Activated naive CD4-positive, alpha-beta T cell treated with anti-CD3 and anti-CD28 coated beads for 36 hours (primary cell): ENCODE data around the gene ZNF653. TPM values are rescaled to one million over a fixed set of nuclear protein-coding genes. Genes with fewer than 3 reads are reported as not detected.
"Not testable (repeated sequence)": the region's sequence is repeated elsewhere in the genome, so short reads cannot be mapped to it uniquely, and the experiment has no call there.

Experiments used
- CTCF ChIA-PET: fragments of 350-600 bp; sonication (Branson Sonifier 250); formaldehyde crosslinking; loops from one replicate; lab custom pipeline; 2021; ENCODE audit warnings: antibody characterized with exemption; lab: Charles Lee
- DNase-seq: peaks from one replicate; pipeline ENCODE4 v3.0.0-alpha.2; 2020
- H3K27ac Mint-ChIP-seq: one replicate; pipeline ENCODE4 v1.8.0; 2021; ENCODE audit warnings: mild to moderate bottlenecking, mixed read lengths
- H3K27me3 Mint-ChIP-seq: one replicate; pipeline ENCODE4 v1.8.0; 2021; ENCODE audit warnings: low read depth, mixed read lengths
- H3K36me3 Mint-ChIP-seq: one replicate; pipeline ENCODE4 v1.8.0; 2021; ENCODE audit warnings: low read depth, mixed read lengths
- H3K4me1 Mint-ChIP-seq: one replicate; pipeline ENCODE4 v1.8.0; 2021; ENCODE audit warnings: low read depth, mixed read lengths
- H3K4me3 Mint-ChIP-seq: one replicate; pipeline ENCODE4 v1.8.0; 2021; ENCODE audit warnings: mild to moderate bottlenecking, moderate library complexity, mixed read lengths
- H3K9me3 Mint-ChIP-seq: one replicate; pipeline ENCODE4 v1.8.0; 2021; ENCODE audit warnings: mixed read lengths
- intact Hi-C: fragments of 100-400 bp; cut with micrococcal nuclease; formaldehyde crosslinking; loops from one replicate; pipeline ENCODE4 v1.15.1; 2023
- total RNA-seq, 2 experiments: library from RNA; stranded (reverse); gene quantifications; one replicate each; pipeline ENCODE4 v1.2.3, GENCODE V29; 2021

Gene ZNF653
- total RNA-seq, 2 experiments from 2014 or later: 6.8 to 7.3 TPM

DNA sequence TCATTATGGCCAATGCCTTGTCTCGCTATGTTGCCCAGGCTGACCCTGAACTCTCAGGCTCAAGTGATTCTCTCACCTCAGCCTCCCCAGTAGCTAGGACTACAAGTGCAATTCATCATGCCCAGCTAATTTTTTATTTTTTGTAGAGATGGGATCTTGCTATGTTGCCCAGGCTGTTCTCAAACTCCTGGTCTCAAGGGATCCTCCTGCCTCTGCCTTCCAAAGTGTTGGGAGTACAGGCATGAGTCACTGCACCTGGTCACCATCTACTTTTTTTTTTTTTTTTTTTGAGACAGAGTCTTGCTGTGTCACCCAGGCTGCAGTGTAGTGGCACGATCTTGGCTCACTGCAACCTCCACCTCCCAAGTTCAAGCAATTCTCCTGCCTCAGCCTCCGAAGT lies 30.3 kb downstream of the ZNF653 start:
- H3K9me3 Mint-ChIP-seq, intact Hi-C loops, H3K27ac Mint-ChIP-seq, CTCF ChIA-PET, DNase-seq, H3K4me1 Mint-ChIP-seq, H3K4me3 Mint-ChIP-seq, H3K36me3 Mint-ChIP-seq: not testable (repeated sequence)
- H3K27me3 Mint-ChIP-seq: peaks cover 20% of the 10 kb centered on the region

DNA sequence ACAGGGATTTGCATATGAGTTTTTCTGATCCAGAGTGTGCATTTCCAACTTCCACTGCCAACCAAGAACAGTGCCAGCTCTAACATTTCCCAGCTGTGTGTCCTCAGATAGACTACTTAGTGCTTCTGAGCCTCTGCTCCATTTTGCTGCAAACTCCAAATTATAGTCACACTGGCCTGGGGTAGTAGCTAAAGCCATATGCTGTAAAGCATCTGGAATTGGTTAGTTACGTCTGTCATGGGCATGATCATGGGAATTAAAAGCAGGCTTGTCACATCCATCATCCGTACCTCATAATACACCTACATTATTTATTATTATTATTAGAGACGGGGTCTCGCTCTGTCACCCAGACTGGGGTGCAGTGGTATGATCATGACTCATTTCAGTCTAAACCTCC lies 31.9 kb downstream of the ZNF653 start:
- peaks cover 15% of the 10 kb centered on the region for H3K27me3 Mint-ChIP-seq
- peaks cover under 1% of the 10 kb centered on the region for H3K4me1 Mint-ChIP-seq
- CTCF ChIA-PET: interaction anchor here (0.6 to 0.8 kb wide), 3 partner anchors 9 to 22 kb away, joined by 3 to 4 read pairs (median 4); no protein-coding TSS in a partner anchor
- intact Hi-C loops: no loop called here
- no peak overlapping the region for H3K27ac Mint-ChIP-seq
- no peak for DNase-seq
- H3K4me3 Mint-ChIP-seq: no peak overlapping the region
- H3K36me3 Mint-ChIP-seq: no peaks in the 10 kb centered on the region
- H3K9me3 Mint-ChIP-seq: no peaks in the 10 kb centered on the region

DNA sequence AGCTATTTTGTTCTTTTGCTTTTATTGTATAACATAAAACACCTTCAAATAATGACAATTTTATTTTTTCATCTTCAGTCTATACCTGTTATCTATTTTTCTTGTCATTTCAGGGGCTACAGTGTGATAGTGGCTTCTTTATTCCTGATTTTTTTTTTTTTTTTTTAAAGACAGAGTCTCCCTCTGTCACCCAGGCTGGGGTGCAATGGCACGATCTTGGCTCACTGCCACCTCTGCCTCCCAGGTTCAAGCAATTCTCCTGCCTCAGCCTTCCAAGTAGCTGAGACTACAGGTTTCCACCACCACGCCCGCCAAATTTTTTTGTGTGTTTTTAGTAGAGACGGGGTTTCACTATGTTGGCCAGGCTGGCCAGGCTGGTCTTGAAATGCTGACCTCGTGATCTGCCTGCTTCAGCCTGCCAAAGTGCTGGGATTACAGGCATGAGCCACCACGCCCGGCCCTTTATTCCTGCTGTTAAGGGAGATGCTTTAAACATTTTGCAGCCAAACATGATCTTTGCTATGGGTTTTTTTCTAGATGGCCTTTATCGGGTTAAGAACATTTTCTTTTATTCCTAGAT lies 37.3 kb downstream of the ZNF653 start:
- H3K4me1 Mint-ChIP-seq: not testable (repeated sequence)

GRCh38 chr19:11465600-11465999 lies 40.0 kb downstream of the ZNF653 start:
- no peak for DNase-seq
- Mint-ChIP-seq H3K4me3 (no peak overlapping the region), H3K27ac (no peak overlapping the region), H3K27me3 (no peaks in the 10 kb centered on the region), H3K4me1 (no peaks in the 10 kb centered on the region), H3K36me3 (no peaks in the 10 kb centered on the region), H3K9me3 (no peaks in the 10 kb centered on the region)
- CTCF ChIA-PET: no interaction called here
- intact Hi-C loops: no loop called here

More for the DNA sequence above, 37.3 kb downstream of the ZNF653 start:
- H3K9me3 Mint-ChIP-seq, H3K4me3 Mint-ChIP-seq, intact Hi-C loops, H3K27me3 Mint-ChIP-seq, H3K27ac Mint-ChIP-seq, H3K36me3 Mint-ChIP-seq, DNase-seq: not testable (repeated sequence)
- CTCF ChIA-PET: interaction anchor here (0.7 to 2.5 kb wide), 2 partner anchors 14 to 38 kb away, joined by 4 to 10 read pairs; no protein-coding TSS in a partner anchor

- H3K27ac Mint-ChIP-seq: no peak overlapping the region
- H3K9me3 Mint-ChIP-seq: no peaks in the 10 kb centered on the region
- H3K4me1 Mint-ChIP-seq: no peaks in the 10 kb centered on the region
- no peaks in the 10 kb centered on the region for H3K36me3 Mint-ChIP-seq
- no peak for DNase-seq
- CTCF ChIA-PET: no interaction called here
- H3K4me3 Mint-ChIP-seq: no peak overlapping the region
- intact Hi-C loops: no loop called here
- peaks cover 3% of the 10 kb centered on the region for H3K27me3 Mint-ChIP-seq
These were observed 41.0 kb downstream of the ZNF653 start for GRCh38 chr19:11464333-11465265.

GRCh38 chr19:11463391-11463790 lies 42.2 kb downstream of the ZNF653 start:
- Mint-ChIP-seq H3K4me3 (no peak overlapping the region), H3K4me1 (no peaks in the 10 kb centered on the region), H3K36me3 (no peaks in the 10 kb centered on the region), H3K9me3 (no peaks in the 10 kb centered on the region), H3K27me3 (peaks cover 3% of the 10 kb centered on the region), H3K27ac (no peak overlapping the region)
- DNase-seq: no peak
- intact Hi-C loops: no loop called here
- CTCF ChIA-PET: no interaction called here

DNA sequence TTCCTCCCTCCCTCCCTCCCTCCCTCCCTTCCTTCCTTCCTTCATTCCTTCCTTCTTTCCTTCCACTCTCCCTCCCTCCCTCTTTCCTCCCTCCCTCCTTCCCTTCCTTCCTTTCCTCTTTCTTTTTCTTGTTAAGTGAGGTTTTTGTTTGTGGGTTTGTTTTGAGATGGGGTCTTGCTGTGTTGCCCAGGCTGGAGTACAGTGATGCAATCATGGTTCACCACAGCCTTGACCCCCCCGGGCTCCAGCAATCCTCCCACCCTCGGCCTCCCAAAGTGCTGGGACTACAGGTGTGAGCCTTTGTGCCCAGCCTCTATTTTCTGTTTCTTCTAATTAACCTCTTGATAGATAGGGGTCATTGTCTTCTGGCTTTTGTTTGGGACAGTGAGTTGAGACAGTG lies 44.2 kb downstream of the ZNF653 start:
- DNase-seq: no peak
- Mint-ChIP-seq H3K9me3 (no peaks in the 10 kb centered on the region), H3K27me3 (peaks cover 3% of the 10 kb centered on the region), H3K4me1 (no peaks in the 10 kb centered on the region), H3K36me3 (no peaks in the 10 kb centered on the region), H3K27ac (no peak overlapping the region), H3K4me3 (no peak overlapping the region)
- CTCF ChIA-PET: interaction anchor here (0.7 kb wide), 1 partner anchor 34 kb away, joined by 5 read pairs; no protein-coding TSS in a partner anchor
- intact Hi-C loops: no loop called here

DNA sequence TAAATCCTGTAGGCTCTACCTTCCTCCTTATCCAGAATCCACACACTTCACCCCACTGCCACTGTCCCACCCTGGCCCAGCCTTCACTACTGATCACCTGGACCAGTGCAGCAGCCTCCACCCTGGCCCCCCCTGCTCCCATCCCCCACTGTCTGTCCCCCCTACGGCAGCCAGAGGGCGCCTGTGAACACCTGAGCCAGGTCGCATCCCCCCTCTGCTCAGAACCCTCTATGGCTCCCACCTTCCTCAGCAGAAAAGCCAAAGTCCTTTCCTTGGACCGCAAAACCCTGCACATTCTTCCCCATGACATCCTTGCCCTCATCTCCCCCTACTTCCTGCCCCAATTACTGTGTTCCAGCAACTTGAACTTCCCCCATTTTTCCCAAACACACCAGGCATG lies 45.4 kb downstream of the ZNF653 start:
- Mint-ChIP-seq H3K27ac (no peak overlapping the region), H3K4me1 (no peaks in the 10 kb centered on the region), H3K9me3 (no peaks in the 10 kb centered on the region), H3K36me3 (no peaks in the 10 kb centered on the region), H3K27me3 (peaks cover 3% of the 10 kb centered on the region), H3K4me3 (no peak overlapping the region)
- intact Hi-C loops: no loop called here
- DNase-seq: peak; percentile 46
- CTCF ChIA-PET: no interaction called here

DNA sequence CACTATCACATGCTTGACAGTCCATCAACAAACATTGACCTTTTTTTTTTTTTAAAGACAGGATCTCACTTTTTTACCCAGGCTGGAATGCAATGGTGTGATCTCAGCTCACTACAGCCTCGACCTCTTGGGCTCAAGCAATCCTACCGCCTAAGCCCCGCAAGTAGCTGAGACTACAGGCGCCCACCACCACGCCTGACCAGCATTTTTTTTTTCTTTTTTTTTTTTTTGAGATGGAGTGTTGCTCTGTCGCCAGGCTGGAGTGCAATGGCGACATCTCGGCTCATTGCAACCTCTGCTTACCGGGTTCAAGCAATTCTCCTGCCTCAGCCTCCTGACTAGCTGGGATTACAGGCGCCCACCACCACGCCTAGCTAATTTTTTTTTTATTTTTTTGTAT lies 46.7 kb downstream of the ZNF653 start:
- CTCF ChIA-PET: interaction anchor here (0.6 kb wide), 3 partner anchors 15 to 310 kb away, joined by 3 to 4 read pairs (median 3); partner anchors contain the start of gene PRKCSH
- H3K36me3 Mint-ChIP-seq, H3K27ac Mint-ChIP-seq, DNase-seq, H3K9me3 Mint-ChIP-seq, H3K27me3 Mint-ChIP-seq, H3K4me3 Mint-ChIP-seq, intact Hi-C loops, H3K4me1 Mint-ChIP-seq: not testable (repeated sequence)

- H3K4me3 Mint-ChIP-seq: no peak overlapping the region
- H3K4me1 Mint-ChIP-seq: no peaks in the 10 kb centered on the region
- no peak for DNase-seq
- CTCF ChIA-PET: interaction anchor here (0.6 to 1.2 kb wide), 4 partner anchors 23 to 462 kb away, joined by 3 to 7 read pairs (median 3); partner anchors contain the start of gene PRKCSH
- no peaks in the 10 kb centered on the region for H3K36me3 Mint-ChIP-seq
- H3K27me3 Mint-ChIP-seq: peaks cover 3% of the 10 kb centered on the region
- H3K27ac Mint-ChIP-seq: no peak overlapping the region
- no peaks in the 10 kb centered on the region for H3K9me3 Mint-ChIP-seq
- intact Hi-C loops: no loop called here
These were observed 47.3 kb downstream of the ZNF653 start for GRCh38 chr19:11458236-11458900.

DNA sequence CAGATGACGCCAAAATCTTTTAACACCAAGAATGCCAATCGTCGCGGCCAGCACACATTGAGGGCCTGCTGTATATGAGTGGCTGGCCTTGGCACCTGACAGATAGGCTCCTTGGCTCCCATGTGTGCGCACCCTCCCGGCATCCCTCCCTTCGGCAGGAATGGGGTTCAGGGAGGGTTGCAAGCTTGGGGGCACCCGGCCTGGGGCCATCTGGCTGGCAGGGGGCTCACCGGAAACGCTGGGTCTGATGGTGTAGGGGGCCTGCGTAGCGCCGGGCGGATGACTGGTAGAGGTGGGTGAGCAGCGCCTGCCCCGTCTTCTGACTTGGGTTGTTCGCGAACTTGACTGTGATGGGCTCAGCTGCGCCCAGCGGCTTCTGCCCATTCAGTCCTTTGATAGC lies 47.8 kb downstream of the ZNF653 start:
- no peaks in the 10 kb centered on the region for H3K36me3 Mint-ChIP-seq
- peaks cover 3% of the 10 kb centered on the region for H3K27me3 Mint-ChIP-seq
- no peak overlapping the region for H3K4me3 Mint-ChIP-seq
- intact Hi-C loops: no loop called here
- H3K4me1 Mint-ChIP-seq: no peaks in the 10 kb centered on the region
- CTCF ChIA-PET: interaction anchor here (0.6 to 1.2 kb wide), 2 partner anchors 25 to 463 kb away, joined by 3 to 7 read pairs; no protein-coding TSS in a partner anchor
- no peak for DNase-seq
- H3K9me3 Mint-ChIP-seq: no peaks in the 10 kb centered on the region
- H3K27ac Mint-ChIP-seq: no peak overlapping the region

DNA sequence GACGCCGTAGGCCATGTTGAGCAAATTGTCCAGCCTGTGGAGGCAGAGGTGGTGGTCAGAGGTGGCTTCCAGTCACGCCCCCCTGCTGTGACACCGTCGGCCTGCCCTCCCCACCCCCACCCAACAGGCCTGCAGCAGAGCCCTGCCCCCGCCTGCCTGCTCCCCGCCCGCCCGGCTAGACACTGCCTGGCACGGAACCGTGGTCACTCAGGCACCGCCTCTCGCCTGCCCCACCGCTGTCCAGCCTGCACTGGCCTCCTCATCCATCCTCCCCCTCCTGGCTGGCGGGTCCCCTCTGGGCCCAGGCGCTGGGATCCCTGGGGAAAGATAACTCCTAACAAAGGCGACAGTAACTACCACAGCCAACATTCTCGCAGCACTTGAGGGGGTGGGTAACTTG lies 48.5 kb downstream of the ZNF653 start:
- Mint-ChIP-seq H3K4me1 (no peaks in the 10 kb centered on the region), H3K27me3 (peaks cover 3% of the 10 kb centered on the region), H3K9me3 (no peaks in the 10 kb centered on the region), H3K4me3 (no peak overlapping the region), H3K36me3 (no peaks in the 10 kb centered on the region), H3K27ac (no peak overlapping the region)
- intact Hi-C loops: no loop called here
- DNase-seq: no peak
- CTCF ChIA-PET: interaction anchor here (1.2 kb wide), 1 partner anchor 26 kb away, joined by 7 read pairs; no protein-coding TSS in a partner anchor
